ENCODE results near the gene MGAT4C. TPM values are rescaled to one million over a fixed set of nuclear protein-coding genes. Genes with fewer than 3 reads are reported as not detected.

MGAT4C gene
- total and polyA plus RNA-seq, 4 experiments from 2014 or later, result not detected

- Histone ChIP-seq H3K27ac (ENCODE audit: low read depth, low read length) (no peak overlapping the region), H3K27me3 (ENCODE audit: insufficient read depth, low read length) (no peaks in the 10 kb centered on the region), H3K4me3 (ENCODE audit: low read length in 2 of 2) (no peak overlapping the region), H3K36me3 (ENCODE audit: insufficient read depth, low read length) (no peaks in the 10 kb centered on the region), H3K4me1 (ENCODE audit: insufficient read depth, low read length) (no peaks in the 10 kb centered on the region), H3K9me3 (ENCODE audit: control insufficient read depth in 1 of 2, low read length in 2 of 2) (no peaks in the 10 kb centered on the region)
- no peak overlapping the region for H3K4me3 Mint-ChIP-seq
- no peaks in the 10 kb centered on the region for H3K4me1 Mint-ChIP-seq
- H3K36me3 Mint-ChIP-seq, result no peaks in the 10 kb centered on the region
- DNase-seq, result no peak
- peaks cover 0 to 20% (median 4%) of the 10 kb centered on the region in 8 donors for H3K9me3 Mint-ChIP-seq
- POLR2A ChIA-PET (ENCODE audit: partially characterized antibody), result no interaction called here
- no peak overlapping the region for H3K27ac Mint-ChIP-seq
- CTCF ChIA-PET (ENCODE audit: partially characterized antibody), result no interaction called here
- no peaks in the 10 kb centered on the region for H3K27me3 Mint-ChIP-seq
- intact Hi-C loops (cut with micrococcal nuclease), result no loop called here
These were observed 97.2 kb downstream of the MGAT4C start for GRCh38 chr12:86158956-86159355.

- ChIA-PET CTCF (ENCODE audit: partially characterized antibody) (no interaction called here), POLR2A (ENCODE audit: partially characterized antibody) (no interaction called here)
- H3K4me1 ChIP-seq (ENCODE audit: insufficient read depth, low read length), result no peaks in the 10 kb centered on the region
- Mint-ChIP-seq H3K4me3 (no peak overlapping the region), H3K36me3 (no peaks in the 10 kb centered on the region), H3K9me3 (peaks cover 0 to 14% (median 3%) of the 10 kb centered on the region in 8 donors), H3K4me1 (no peaks in the 10 kb centered on the region), H3K27ac (no peak overlapping the region), H3K27me3 (no peaks in the 10 kb centered on the region)
- no peak overlapping the region for H3K4me3 ChIP-seq (ENCODE audit: low read length in 2 of 2)
- no peak overlapping the region for H3K27ac ChIP-seq (ENCODE audit: low read depth, low read length)
- no peaks in the 10 kb centered on the region for H3K9me3 ChIP-seq (ENCODE audit: control insufficient read depth in 1 of 2, low read length in 2 of 2)
- intact Hi-C loops (cut with micrococcal nuclease), result no loop called here
- no peaks in the 10 kb centered on the region for H3K27me3 ChIP-seq (ENCODE audit: insufficient read depth, low read length)
- DNase-seq, result no peak
- H3K36me3 ChIP-seq (ENCODE audit: insufficient read depth, low read length), result no peaks in the 10 kb centered on the region
These were observed 101.6 kb downstream of the MGAT4C start for GRCh38 chr12:86154620-86155019.

DNA sequence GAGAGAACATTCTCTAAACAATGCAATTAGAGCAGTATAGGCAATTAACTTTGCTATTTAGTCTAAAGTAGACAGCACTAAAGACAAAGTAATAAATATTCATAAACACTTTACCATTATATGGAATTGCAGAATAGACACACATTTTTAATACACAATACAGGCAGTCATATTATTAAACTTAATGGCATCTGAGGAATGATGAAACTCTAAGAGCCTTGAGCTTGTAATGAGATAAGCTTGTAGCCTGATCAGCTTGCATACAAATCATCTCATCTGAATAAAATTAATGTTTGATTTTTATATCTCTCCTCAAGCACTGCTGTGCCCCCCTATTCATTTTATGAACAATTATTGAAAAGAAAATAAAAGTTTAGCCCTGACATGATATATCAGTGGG, 107.6 kb downstream of the MGAT4C start:
- H3K36me3 ChIP-seq (ENCODE audit: insufficient read depth, low read length), result no peaks in the 10 kb centered on the region
- H3K9me3 ChIP-seq (ENCODE audit: control insufficient read depth in 1 of 2, low read length in 2 of 2), result no peaks in the 10 kb centered on the region
- intact Hi-C loops (cut with micrococcal nuclease), result no loop called here
- Mint-ChIP-seq H3K4me1 (no peaks in the 10 kb centered on the region), H3K4me3 (no peak overlapping the region), H3K27me3 (no peaks in the 10 kb centered on the region), H3K36me3 (no peaks in the 10 kb centered on the region), H3K27ac (no peak overlapping the region), H3K9me3 (peaks cover 0 to 13% (median 4%) of the 10 kb centered on the region in 8 donors)
- H3K27ac ChIP-seq (ENCODE audit: low read depth, low read length), result no peak overlapping the region
- no peak for DNase-seq
- no peak overlapping the region for H3K4me3 ChIP-seq (ENCODE audit: low read length in 2 of 2)
- H3K27me3 ChIP-seq (ENCODE audit: insufficient read depth, low read length), result no peaks in the 10 kb centered on the region
- POLR2A ChIA-PET (ENCODE audit: partially characterized antibody), result no interaction called here
- no peaks in the 10 kb centered on the region for H3K4me1 ChIP-seq (ENCODE audit: insufficient read depth, low read length)
- CTCF ChIA-PET (ENCODE audit: partially characterized antibody), result no interaction called here

GRCh38 chr12:86148071-86148470, 108.1 kb downstream of the MGAT4C start:
- H3K9me3 Mint-ChIP-seq, result peaks cover 0 to 12% (median 4%) of the 10 kb centered on the region in 8 donors
- Histone ChIP-seq H3K9me3 (ENCODE audit: control insufficient read depth in 1 of 2, low read length in 2 of 2) (no peaks in the 10 kb centered on the region), H3K36me3 (ENCODE audit: insufficient read depth, low read length) (no peaks in the 10 kb centered on the region), H3K27ac (ENCODE audit: low read depth, low read length) (no peak overlapping the region), H3K27me3 (ENCODE audit: insufficient read depth, low read length) (no peaks in the 10 kb centered on the region), H3K4me3 (ENCODE audit: low read length in 2 of 2) (no peak overlapping the region), H3K4me1 (ENCODE audit: insufficient read depth, low read length) (no peaks in the 10 kb centered on the region)
- no peaks in the 10 kb centered on the region for H3K36me3 Mint-ChIP-seq
- CTCF ChIA-PET (ENCODE audit: partially characterized antibody), result no interaction called here
- intact Hi-C loops (cut with micrococcal nuclease), result no loop called here
- no peak for DNase-seq
- H3K4me3 Mint-ChIP-seq, result no peak overlapping the region
- no peaks in the 10 kb centered on the region for H3K4me1 Mint-ChIP-seq
- POLR2A ChIA-PET (ENCODE audit: partially characterized antibody), result no interaction called here
- H3K27me3 Mint-ChIP-seq, result no peaks in the 10 kb centered on the region
- H3K27ac Mint-ChIP-seq, result no peak overlapping the region

GRCh38 chr12:86145156-86145555, 111.0 kb downstream of the MGAT4C start:
- no peaks in the 10 kb centered on the region for H3K9me3 ChIP-seq (ENCODE audit: control insufficient read depth in 1 of 2, low read length in 2 of 2)
- no peaks in the 10 kb centered on the region for H3K27me3 Mint-ChIP-seq
- ChIA-PET CTCF (ENCODE audit: partially characterized antibody) (no interaction called here), POLR2A (ENCODE audit: partially characterized antibody) (no interaction called here)
- no peaks in the 10 kb centered on the region for H3K4me1 ChIP-seq (ENCODE audit: insufficient read depth, low read length)
- no peak overlapping the region for H3K27ac Mint-ChIP-seq
- H3K9me3 Mint-ChIP-seq, result peaks cover 0 to 4% (median 0%) of the 10 kb centered on the region in 8 donors
- no peak overlapping the region for H3K27ac ChIP-seq (ENCODE audit: low read depth, low read length)
- no peaks in the 10 kb centered on the region for H3K36me3 Mint-ChIP-seq
- H3K4me3 ChIP-seq (ENCODE audit: low read length in 2 of 2), result no peak overlapping the region
- intact Hi-C loops (cut with micrococcal nuclease), result no loop called here
- no peaks in the 10 kb centered on the region for H3K27me3 ChIP-seq (ENCODE audit: insufficient read depth, low read length)
- H3K4me1 Mint-ChIP-seq, result no peaks in the 10 kb centered on the region
- no peak for DNase-seq
- no peak overlapping the region for H3K4me3 Mint-ChIP-seq
- no peaks in the 10 kb centered on the region for H3K36me3 ChIP-seq (ENCODE audit: insufficient read depth, low read length)

GRCh38 chr12:86143162-86143561, 113.0 kb downstream of the MGAT4C start:
- H3K9me3 ChIP-seq (ENCODE audit: control insufficient read depth in 1 of 2, low read length in 2 of 2), result no peaks in the 10 kb centered on the region
- intact Hi-C loops (cut with micrococcal nuclease), result no loop called here
- Mint-ChIP-seq H3K4me3 (no peak overlapping the region), H3K9me3 (peaks cover 0 to 7% (median under 1%) of the 10 kb centered on the region in 8 donors), H3K27ac (no peak overlapping the region), H3K4me1 (no peaks in the 10 kb centered on the region), H3K27me3 (no peaks in the 10 kb centered on the region), H3K36me3 (no peaks in the 10 kb centered on the region)
- DNase-seq, result no peak
- POLR2A ChIA-PET (ENCODE audit: partially characterized antibody), result no interaction called here
- no peaks in the 10 kb centered on the region for H3K27me3 ChIP-seq (ENCODE audit: insufficient read depth, low read length)
- H3K27ac ChIP-seq (ENCODE audit: low read depth, low read length), result no peak overlapping the region
- H3K4me1 ChIP-seq (ENCODE audit: insufficient read depth, low read length), result no peaks in the 10 kb centered on the region
- CTCF ChIA-PET (ENCODE audit: partially characterized antibody), result no interaction called here
- H3K36me3 ChIP-seq (ENCODE audit: insufficient read depth, low read length), result no peaks in the 10 kb centered on the region
- H3K4me3 ChIP-seq (ENCODE audit: low read length in 2 of 2), result no peak overlapping the region

DNA sequence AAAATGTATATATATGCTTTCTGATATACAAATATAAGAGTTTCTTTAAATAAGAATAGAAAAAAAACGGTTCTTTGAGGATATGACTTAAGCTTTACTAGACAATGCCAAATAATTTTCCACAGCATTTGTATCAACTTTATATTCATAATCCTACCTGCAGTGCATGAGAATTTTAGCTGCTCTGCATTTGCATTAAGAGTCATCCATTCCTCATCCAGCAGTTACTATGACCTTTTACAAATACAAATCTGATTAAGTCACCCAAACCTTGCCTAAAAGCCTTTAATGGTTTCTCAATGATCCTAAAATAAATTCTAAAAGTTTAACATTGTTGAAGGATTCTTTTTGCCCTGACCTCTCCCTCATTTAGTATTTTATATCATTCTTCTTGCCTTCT, 116.5 kb downstream of the MGAT4C start:
- no peak overlapping the region for H3K27ac Mint-ChIP-seq
- ChIA-PET CTCF (ENCODE audit: partially characterized antibody) (no interaction called here), POLR2A (ENCODE audit: partially characterized antibody) (no interaction called here)

GRCh38 chr12:86138770-86139169, 117.4 kb downstream of the MGAT4C start:
- H3K4me1 Mint-ChIP-seq, result no peaks in the 10 kb centered on the region

More for the DNA sequence above, 116.5 kb downstream of the MGAT4C start:
- intact Hi-C loops (cut with micrococcal nuclease), result no loop called here
- H3K36me3 Mint-ChIP-seq, result no peaks in the 10 kb centered on the region
- no peaks in the 10 kb centered on the region for H3K4me1 ChIP-seq (ENCODE audit: insufficient read depth, low read length)
- no peak overlapping the region for H3K4me3 ChIP-seq (ENCODE audit: low read length in 2 of 2)
- H3K27ac ChIP-seq (ENCODE audit: low read depth, low read length), result no peak overlapping the region
- no peaks in the 10 kb centered on the region for H3K27me3 ChIP-seq (ENCODE audit: insufficient read depth, low read length)
- H3K9me3 ChIP-seq (ENCODE audit: control insufficient read depth in 1 of 2, low read length in 2 of 2), result no peaks in the 10 kb centered on the region
- no peak for DNase-seq
- no peaks in the 10 kb centered on the region for H3K4me1 Mint-ChIP-seq
- H3K27me3 Mint-ChIP-seq, result no peaks in the 10 kb centered on the region
- peaks cover 0 to 12% (median 4%) of the 10 kb centered on the region in 8 donors for H3K9me3 Mint-ChIP-seq
- H3K4me3 Mint-ChIP-seq, result no peak overlapping the region
- no peaks in the 10 kb centered on the region for H3K36me3 ChIP-seq (ENCODE audit: insufficient read depth, low read length)

More at GRCh38 chr12:86138770-86139169, 117.4 kb downstream of the MGAT4C start:
- Histone ChIP-seq H3K4me3 (ENCODE audit: low read length in 2 of 2) (no peak overlapping the region), H3K27me3 (ENCODE audit: insufficient read depth, low read length) (no peaks in the 10 kb centered on the region), H3K4me1 (ENCODE audit: insufficient read depth, low read length) (no peaks in the 10 kb centered on the region), H3K27ac (ENCODE audit: low read depth, low read length) (no peak overlapping the region), H3K9me3 (ENCODE audit: control insufficient read depth in 1 of 2, low read length in 2 of 2) (no peaks in the 10 kb centered on the region), H3K36me3 (ENCODE audit: insufficient read depth, low read length) (no peaks in the 10 kb centered on the region)
- POLR2A ChIA-PET (ENCODE audit: partially characterized antibody), result no interaction called here
- Mint-ChIP-seq H3K36me3 (no peaks in the 10 kb centered on the region), H3K27me3 (no peaks in the 10 kb centered on the region), H3K27ac (no peak overlapping the region), H3K4me3 (no peak overlapping the region), H3K9me3 (peaks cover 0 to 12% (median 4%) of the 10 kb centered on the region in 8 donors)
- DNase-seq, result no peak
- intact Hi-C loops (cut with micrococcal nuclease), result no loop called here
- CTCF ChIA-PET (ENCODE audit: partially characterized antibody), result no interaction called here
